ENCODE measurements around the gene DNAJC7. TPM values are rescaled to one million over a fixed set of nuclear protein-coding genes. Genes with fewer than 3 reads are reported as not detected.

The DNAJC7 gene
- total RNA-seq, 2 donors from 2014 or later: 119 to 137 TPM

DNA sequence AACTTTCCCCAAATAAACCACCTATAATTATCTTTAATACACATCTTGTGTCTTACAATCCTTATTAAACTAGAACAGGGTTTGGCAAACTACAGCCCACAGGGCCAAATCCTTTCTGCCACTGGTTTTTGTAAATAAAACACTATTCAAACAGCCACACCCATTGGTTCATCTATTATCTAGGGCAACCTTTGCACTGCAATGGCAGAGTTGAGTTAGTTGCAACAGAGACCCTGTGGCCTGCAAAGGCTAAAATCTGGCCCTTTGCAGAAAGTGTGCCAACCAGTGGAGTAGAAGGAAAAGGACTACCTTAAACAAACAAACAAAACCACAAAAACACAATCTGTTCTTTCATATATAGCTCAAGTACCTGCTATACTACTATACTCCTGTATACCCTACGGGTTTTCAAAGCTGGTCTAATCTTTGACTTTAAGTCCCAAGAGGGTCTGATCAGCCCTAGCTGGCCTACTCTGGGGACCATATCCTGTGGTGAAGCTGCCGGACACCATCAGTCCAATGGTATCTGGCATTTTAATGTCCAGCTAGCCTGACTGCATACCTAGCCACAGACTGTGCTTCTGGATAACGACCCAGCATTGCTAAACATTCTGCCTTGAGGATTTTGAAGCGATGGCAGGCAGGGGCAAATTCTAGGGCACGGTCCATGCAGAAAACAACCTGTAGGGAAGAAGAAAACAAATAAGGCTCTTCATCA is 27.4 kb downstream of the DNAJC7 start:
- Mint-ChIP-seq H3K27ac (no peak overlapping the region), H3K4me1 (ENCODE audit: low read depth in 2 of 2) (peaks cover 17 to 22% of the 10 kb centered on the region in 2 donors), H3K4me3 (no peak overlapping the region), H3K9me3 (no peaks in the 10 kb centered on the region), H3K36me3 (peaks cover 33% of the 10 kb centered on the region), H3K27me3 (no peaks in the 10 kb centered on the region)
- no peak for ATAC-seq
- no peak for DNase-seq (ENCODE audit: low spot score)

DNA sequence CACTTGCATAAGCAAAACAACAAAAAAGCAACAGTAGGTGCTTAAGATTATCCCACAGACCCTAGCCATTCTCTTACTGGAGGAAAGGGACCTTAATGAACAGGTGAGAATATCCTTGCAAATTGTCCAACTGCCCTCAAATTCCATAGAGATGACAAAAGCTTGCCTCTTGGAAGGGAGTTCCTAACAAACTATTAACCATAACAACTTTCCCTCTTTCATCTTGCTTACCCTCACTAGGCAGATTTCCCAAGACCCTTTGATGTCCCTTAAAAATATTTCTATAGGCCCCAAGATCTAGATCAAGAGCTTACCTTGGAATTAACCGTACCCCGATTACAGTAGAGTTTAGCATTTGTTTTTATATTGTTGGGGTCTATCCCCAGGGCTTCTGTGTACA is 28.8 kb downstream of the DNAJC7 start:
- H3K9me3 Mint-ChIP-seq: no peaks in the 10 kb centered on the region
- peaks cover 20 to 22% of the 10 kb centered on the region in 2 donors for H3K4me1 Mint-ChIP-seq (ENCODE audit: low read depth in 2 of 2)
- peak overlapping the region; percentile 74 to 91 for H3K27ac Mint-ChIP-seq
- DNase-seq (ENCODE audit: low spot score): no peak
- no peak overlapping the region for H3K4me3 Mint-ChIP-seq
- no peaks in the 10 kb centered on the region for H3K27me3 Mint-ChIP-seq
- peaks cover 40% of the 10 kb centered on the region for H3K36me3 Mint-ChIP-seq
- no peak for ATAC-seq

DNA sequence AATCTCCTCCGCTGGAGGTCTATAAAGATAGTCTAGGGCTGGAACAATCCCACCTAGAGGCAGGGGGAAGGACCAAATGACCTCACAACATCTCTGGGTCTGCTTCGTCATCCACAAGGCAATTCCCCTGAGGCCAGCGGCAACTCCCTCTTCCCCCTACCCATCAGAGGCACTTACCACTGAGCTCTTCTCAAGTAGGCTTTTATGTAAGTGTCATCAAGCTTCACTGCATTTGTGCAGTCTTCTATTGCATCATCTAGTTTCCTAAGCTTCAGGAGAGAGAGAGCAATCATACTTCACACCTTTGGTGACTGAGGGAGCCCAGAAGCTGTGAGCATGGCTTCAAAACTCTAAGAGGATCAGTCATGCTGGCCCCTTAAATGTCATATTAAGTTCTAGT is 29.6 kb downstream of the DNAJC7 start:
- peak overlapping the region; percentile 74 to 91 for H3K27ac Mint-ChIP-seq
- H3K9me3 Mint-ChIP-seq: no peaks in the 10 kb centered on the region
- peak overlapping the region; percentile 11 for H3K4me3 Mint-ChIP-seq
- ATAC-seq (peak; percentile 90 to 91), DNase-seq (ENCODE audit: low spot score) (no peak)
- H3K36me3 Mint-ChIP-seq: peaks cover 40% of the 10 kb centered on the region
- H3K27me3 Mint-ChIP-seq: no peaks in the 10 kb centered on the region
- H3K4me1 Mint-ChIP-seq (ENCODE audit: low read depth in 2 of 2): peaks cover 20 to 22% of the 10 kb centered on the region in 2 donors

DNA sequence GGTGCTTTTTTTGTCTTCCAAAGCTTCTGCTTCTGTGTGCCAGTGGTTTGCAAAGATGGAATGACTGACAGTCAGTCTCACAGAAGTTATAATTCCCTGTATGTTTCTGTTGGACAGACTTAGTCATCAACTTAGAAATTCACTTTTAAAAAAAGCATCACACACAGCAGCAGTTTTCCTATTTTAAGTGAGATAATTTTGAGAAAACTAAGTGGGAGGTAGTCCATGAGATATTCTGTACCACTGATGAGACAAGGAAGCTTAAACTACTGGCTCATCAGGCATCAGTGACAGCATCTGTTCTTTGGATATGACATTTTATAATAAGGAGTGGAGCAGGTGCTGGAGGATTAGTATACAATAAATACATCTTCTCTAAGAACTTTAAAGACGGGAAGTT is 30.6 kb downstream of the DNAJC7 start:
- Mint-ChIP-seq H3K4me3 (no peak overlapping the region), H3K27me3 (no peaks in the 10 kb centered on the region), H3K27ac (peak overlapping the region; percentile 74 to 91), H3K9me3 (no peaks in the 10 kb centered on the region), H3K4me1 (ENCODE audit: low read depth in 2 of 2) (peaks cover 21 to 22% of the 10 kb centered on the region in 2 donors), H3K36me3 (peaks cover 47% of the 10 kb centered on the region)
- DNase-seq (ENCODE audit: low spot score) (no peak), ATAC-seq (no peak)

DNA sequence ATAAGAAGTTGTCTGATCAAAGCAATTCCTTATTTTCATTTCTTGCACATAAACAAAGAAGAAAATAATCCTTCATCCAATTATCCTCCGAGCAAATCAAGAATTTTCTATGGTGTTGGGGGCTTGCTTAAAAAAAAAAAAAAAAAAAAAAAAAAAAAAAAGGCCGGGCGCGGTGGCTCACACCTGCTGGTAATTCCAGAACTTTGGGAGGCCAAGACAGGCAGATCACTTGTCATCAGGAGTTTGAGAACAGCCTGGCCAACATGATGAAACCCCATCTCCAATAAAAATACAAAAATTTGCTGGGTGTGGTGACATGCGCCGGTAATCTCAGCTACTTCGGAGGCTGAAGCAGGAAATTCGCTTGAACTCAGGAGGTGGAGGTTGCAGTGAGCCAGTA is 31.3 kb downstream of the DNAJC7 start:
- no peak for DNase-seq (ENCODE audit: low spot score)
- Mint-ChIP-seq H3K27me3 (no peaks in the 10 kb centered on the region), H3K4me3 (no peak overlapping the region), H3K27ac (no peak overlapping the region), H3K4me1 (ENCODE audit: low read depth in 2 of 2) (peaks cover 22 to 23% of the 10 kb centered on the region in 2 donors), H3K9me3 (no peaks in the 10 kb centered on the region), H3K36me3 (peaks cover 41% of the 10 kb centered on the region)
- ATAC-seq: no peak

DNA sequence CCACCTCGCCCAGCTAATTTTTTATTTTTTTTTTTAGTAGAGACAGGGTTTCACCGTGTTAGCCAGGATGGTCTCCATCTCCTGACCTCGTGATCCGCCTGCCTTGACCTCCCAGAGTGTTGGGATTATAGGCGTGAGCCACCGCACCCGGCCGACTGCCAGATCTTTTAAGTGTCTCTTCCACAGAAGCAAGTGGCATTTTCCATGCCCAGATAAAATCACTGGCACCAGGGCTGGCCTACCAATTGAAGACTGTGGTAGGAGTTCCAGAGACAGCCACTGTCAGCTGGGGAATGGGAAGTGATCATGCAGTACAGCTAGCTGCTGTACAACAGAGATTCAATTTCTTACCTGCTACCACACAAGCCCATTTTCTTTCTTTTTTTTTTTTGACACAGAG is 32.8 kb downstream of the DNAJC7 start:
- H3K4me3 Mint-ChIP-seq: no peak overlapping the region
- ATAC-seq: no peak
- no peak overlapping the region for H3K27ac Mint-ChIP-seq
- DNase-seq (ENCODE audit: low spot score): no peak
- H3K27me3 Mint-ChIP-seq: no peaks in the 10 kb centered on the region
- peaks cover 22 to 23% of the 10 kb centered on the region in 2 donors for H3K4me1 Mint-ChIP-seq (ENCODE audit: low read depth in 2 of 2)
- no peaks in the 10 kb centered on the region for H3K9me3 Mint-ChIP-seq
- peaks cover 39% of the 10 kb centered on the region for H3K36me3 Mint-ChIP-seq

DNA sequence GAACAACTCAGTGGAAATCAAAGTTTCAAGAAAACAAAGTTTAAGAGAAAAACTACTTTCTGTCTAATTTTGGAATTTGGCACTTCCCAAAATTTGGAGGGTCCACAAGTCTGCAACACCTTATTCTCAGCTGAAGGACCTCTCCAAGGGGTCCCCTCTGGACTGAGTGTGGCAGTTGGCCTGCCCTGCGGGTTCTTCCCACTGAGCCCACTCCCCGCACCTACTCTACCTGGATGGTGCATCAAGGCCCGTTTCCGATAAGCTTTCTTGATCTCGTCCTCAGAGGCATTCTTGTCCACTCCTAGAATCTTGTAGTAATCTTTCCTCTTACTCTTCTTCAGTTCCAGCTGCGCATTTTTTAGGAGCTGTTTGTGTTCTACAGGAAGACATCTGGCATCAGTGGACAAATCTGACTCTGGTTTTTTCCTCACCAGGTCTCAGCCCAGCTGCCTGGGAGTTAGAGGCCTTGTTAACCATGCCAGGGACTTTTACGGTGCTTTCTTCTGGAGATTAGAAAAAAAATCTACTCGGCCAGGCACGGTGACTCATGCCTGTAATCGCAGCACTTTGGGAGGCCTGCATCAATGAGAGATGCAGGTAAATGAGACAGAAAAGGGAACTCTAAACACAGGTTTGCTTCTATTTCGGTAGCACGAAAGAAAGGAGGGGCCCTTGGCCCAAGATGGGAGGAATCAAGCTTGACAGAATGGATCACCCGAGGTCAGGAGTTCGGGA is 35.0 kb downstream of the DNAJC7 start:
- H3K27ac Mint-ChIP-seq: peak overlapping the region in 1 of 2 donors; percentile 30
- H3K36me3 Mint-ChIP-seq: peaks cover 29% of the 10 kb centered on the region
- no peak for ATAC-seq
- H3K4me1 Mint-ChIP-seq (ENCODE audit: low read depth in 2 of 2): peaks cover 3 to 8% of the 10 kb centered on the region in 2 donors
- H3K9me3 Mint-ChIP-seq: no peaks in the 10 kb centered on the region
- no peaks in the 10 kb centered on the region for H3K27me3 Mint-ChIP-seq
- H3K4me3 Mint-ChIP-seq: no peak overlapping the region
- DNase-seq (ENCODE audit: low spot score): no peak

DNA sequence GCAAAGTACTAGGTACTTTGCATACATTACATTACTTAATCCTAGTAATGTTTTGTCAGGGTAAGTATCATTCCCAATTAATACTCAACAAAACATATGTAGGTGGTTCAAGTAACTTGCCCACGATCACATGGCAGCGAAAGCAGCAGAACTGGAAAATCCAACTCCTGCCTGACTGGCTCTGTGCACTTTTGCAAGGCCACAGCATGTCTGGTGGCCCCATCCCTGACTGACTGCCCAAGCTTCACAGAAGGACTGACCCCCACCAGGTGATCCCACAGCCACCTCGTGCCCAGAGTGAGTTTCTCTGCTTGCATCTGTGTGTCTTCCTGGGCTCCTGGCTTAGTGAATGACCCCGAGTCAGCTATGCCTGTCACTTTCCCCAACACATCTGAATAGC is 39.2 kb downstream of the DNAJC7 start:
- H3K4me1 Mint-ChIP-seq (ENCODE audit: low read depth in 2 of 2): peaks cover 5 to 16% of the 10 kb centered on the region in 2 donors
- ATAC-seq: no peak
- H3K36me3 Mint-ChIP-seq: peaks cover 18% of the 10 kb centered on the region
- no peaks in the 10 kb centered on the region for H3K9me3 Mint-ChIP-seq
- H3K27me3 Mint-ChIP-seq: no peaks in the 10 kb centered on the region
- no peak for DNase-seq (ENCODE audit: low spot score)
- H3K27ac Mint-ChIP-seq: peak overlapping the region in 1 of 2 donors; percentile 56
- H3K4me3 Mint-ChIP-seq: no peak overlapping the region

DNA sequence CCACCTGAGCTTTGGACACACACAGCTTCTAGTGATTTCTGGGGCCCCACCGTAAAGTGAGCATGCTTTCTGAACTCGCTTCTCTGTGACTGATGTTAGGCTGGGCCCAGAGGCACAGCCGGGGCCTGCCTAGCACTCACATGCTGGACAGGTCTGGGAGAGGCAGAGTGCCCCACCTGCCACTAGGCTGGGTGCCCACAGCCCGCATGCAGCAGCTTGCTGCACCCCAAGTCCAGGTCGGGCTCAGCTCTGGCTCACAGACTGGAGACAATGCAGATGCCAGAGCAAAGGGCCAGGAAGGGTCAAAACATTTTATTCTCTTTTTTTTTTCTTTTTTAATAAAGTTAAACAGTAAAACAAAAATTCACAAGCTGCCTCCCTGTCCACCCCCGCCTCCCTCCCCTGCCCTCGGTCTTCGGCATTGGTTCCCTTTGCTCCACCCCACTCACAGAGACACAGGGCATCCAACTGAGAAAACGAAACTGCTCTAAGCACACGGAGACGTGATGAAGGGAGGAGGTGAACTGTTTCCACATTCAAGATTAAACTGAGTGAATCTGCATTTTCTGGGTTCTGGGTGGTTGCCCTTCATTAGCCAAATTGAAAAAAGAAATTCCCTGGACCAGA is 41.0 kb downstream of the DNAJC7 start:
- no peak for DNase-seq (ENCODE audit: low spot score)
- H3K9me3 Mint-ChIP-seq: no peaks in the 10 kb centered on the region
- no peaks in the 10 kb centered on the region for H3K27me3 Mint-ChIP-seq
- peaks cover 8% of the 10 kb centered on the region for H3K36me3 Mint-ChIP-seq
- no peak overlapping the region for H3K4me3 Mint-ChIP-seq
- no peak overlapping the region for H3K27ac Mint-ChIP-seq
- no peak for ATAC-seq
- peaks cover 5 to 20% of the 10 kb centered on the region in 2 donors for H3K4me1 Mint-ChIP-seq (ENCODE audit: low read depth in 2 of 2)

DNA sequence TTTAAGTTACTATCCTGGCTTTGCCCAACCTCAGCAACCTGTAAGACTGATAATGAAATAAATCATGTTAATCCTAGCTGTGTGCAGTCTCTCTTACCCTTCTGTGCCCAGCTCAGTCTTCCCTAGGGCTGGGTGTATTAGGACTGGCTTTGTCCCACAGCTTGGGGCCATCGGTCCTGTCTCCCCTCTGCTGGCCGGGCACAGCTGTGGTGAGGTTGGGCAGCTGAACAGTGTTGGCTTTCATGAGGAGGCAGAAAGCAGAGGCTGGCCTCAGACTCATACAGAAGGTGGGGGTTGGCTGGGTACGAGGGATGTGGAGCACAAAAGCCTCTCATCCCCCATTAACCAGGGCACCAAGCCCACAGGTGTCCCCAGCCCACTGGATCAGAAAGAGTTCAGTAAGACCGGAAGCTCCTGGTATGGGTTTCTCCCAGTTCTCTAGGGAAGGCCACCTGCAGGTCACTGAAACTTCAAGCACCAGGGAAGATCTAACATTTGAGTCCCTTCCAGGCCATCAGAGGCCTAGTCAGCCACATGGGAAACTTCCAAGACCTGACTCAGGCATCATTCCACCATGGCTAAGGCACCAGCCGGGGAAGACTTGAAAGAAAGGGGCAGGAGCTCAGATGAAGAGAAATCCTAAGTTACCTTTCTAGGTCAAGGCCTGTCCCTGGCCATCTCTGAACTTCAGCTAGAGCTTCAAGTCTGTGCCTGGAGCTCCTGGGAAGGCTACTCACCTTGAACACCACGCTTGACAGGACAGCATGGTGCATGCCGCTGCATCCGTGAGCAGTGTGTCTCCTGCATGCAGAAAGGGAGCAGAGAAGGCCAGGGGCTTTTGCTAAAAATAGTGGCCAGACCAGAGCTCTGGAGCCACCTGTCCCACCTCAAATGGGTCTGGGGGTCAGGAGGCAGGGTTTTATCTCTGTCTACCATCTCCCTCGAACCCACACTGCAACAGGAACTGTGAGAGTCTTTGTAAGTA is 41.8 kb downstream of the DNAJC7 start:
- no peak for ATAC-seq

DNA sequence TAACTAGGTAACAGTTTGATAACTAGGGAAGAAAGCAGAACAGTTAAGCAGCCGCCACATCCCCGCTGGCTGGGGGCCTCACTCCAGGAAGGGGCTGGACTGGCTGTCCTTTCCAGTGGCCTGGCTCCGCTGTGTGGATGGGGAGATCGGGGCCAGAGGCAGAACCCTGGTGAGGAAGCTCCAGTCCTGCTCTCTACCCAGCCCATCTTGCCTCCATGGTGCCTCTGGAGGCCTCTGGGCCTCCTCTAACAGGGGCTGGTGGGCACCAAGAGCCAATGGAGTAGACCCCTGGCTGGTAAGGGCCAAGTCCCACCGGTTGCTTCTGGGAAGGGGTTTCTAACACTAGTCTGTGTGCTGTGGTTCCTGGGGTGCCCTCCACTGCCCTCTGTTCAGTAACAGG is 42.6 kb downstream of the DNAJC7 start:
- Mint-ChIP-seq H3K27ac (peak overlapping the region in 1 of 2 donors; percentile 76), H3K27me3 (no peaks in the 10 kb centered on the region), H3K4me1 (ENCODE audit: low read depth in 2 of 2) (peaks cover 5 to 23% of the 10 kb centered on the region in 2 donors), H3K9me3 (no peaks in the 10 kb centered on the region), H3K4me3 (no peak overlapping the region), H3K36me3 (peaks cover 8% of the 10 kb centered on the region)
- ATAC-seq: no peak
- no peak for DNase-seq (ENCODE audit: low spot score)

More for the DNA sequence above, 41.8 kb downstream of the DNAJC7 start:
- Mint-ChIP-seq H3K27ac (no peak overlapping the region), H3K36me3 (peaks cover 8% of the 10 kb centered on the region), H3K4me3 (no peak overlapping the region), H3K9me3 (no peaks in the 10 kb centered on the region), H3K4me1 (ENCODE audit: low read depth in 2 of 2) (peaks cover 5 to 23% of the 10 kb centered on the region in 2 donors), H3K27me3 (no peaks in the 10 kb centered on the region)
- DNase-seq (ENCODE audit: low spot score): no peak

DNA sequence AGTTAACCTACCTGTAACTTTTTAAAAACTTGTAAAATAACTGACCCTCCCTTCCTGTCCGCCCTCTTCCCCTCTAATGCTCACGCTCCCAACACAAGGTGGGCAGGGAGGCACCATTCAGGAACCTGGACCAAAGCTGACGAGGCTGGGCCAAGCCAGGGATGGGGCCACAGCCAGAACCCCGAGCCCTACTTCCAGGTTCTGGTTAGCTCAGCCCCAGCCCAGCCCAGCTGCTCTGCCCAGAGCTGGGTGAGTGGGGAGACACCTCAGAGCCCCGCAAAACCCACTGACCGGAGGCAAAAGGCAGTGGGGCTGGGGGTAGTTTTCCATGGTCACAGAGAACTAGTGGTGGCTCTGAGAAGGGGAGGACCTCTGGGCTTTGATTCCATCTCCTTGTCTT is 43.2 kb downstream of the DNAJC7 start:
- Mint-ChIP-seq H3K4me1 (ENCODE audit: low read depth in 2 of 2) (peaks cover 5 to 23% of the 10 kb centered on the region in 2 donors), H3K27me3 (no peaks in the 10 kb centered on the region), H3K27ac (peak overlapping the region in 1 of 2 donors; percentile 76), H3K9me3 (no peaks in the 10 kb centered on the region), H3K36me3 (peaks cover 8% of the 10 kb centered on the region), H3K4me3 (no peak overlapping the region)
- ATAC-seq: no peak
- no peak for DNase-seq (ENCODE audit: low spot score)

DNA sequence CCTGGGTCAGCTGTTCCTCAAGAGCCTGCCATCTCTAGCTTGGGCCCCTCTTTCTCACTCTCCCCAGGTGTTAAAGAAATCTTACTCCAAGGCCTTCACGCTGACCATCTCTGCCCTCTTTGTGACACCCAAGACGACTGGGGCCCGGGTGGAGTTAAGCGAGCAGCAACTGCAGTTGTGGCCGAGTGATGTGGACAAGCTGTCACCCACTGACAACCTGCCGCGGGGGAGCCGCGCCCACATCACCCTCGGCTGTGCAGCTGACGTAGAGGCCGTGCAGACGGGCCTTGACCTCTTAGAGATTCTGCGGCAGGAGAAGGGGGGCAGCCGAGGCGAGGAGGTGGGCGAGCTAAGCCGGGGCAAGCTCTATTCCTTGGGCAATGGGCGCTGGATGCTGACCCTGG is 43.8 kb downstream of the DNAJC7 start:
- no peaks in the 10 kb centered on the region for H3K27me3 Mint-ChIP-seq
- no peak overlapping the region for H3K4me3 Mint-ChIP-seq
- DNase-seq (ENCODE audit: low spot score): no peak
- H3K4me1 Mint-ChIP-seq (ENCODE audit: low read depth in 2 of 2): peaks cover 5 to 23% of the 10 kb centered on the region in 2 donors
- peak; percentile 15 to 65 for ATAC-seq
- no peaks in the 10 kb centered on the region for H3K9me3 Mint-ChIP-seq
- H3K36me3 Mint-ChIP-seq: peaks cover 8% of the 10 kb centered on the region
- peak overlapping the region in 1 of 2 donors; percentile 66 for H3K27ac Mint-ChIP-seq

Data from natural killer cell treated with Interleukin-12 subunit alpha and Interleukin-12 subunit beta and Interleukin-15 and Interleukin-18, amount 100 ng/mL, for 72 hours (primary cell).